A549 (cell line): Measurements from ENCODE around the gene OBSCN. TPM values are rescaled to one million over a fixed set of nuclear protein-coding genes. Genes with fewer than 3 reads are reported as not detected.

ENCODE experiments used
- ATAC-seq, 2 experiments: fragments of 200-7000 bp in 1 of 2; fragments of >200 bp in 1 of 2; cut with Nextera tagmentation in 1 of 2; cut with Tn5 transposase in 1 of 2; 3 replicates each; pipeline versions ENCODE4 v1.8.0 to v1.9.1; 2018 to 2020; ENCODE audit warnings: mild to moderate bottlenecking in 1 of 2, moderate library complexity in 1 of 2
- CTCF ChIA-PET: fragments of 300-600 bp; sonication (Branson Sonifier 250); formaldehyde crosslinking; extraction: SDS; loops from one replicate; lab custom pipeline; 2021; ENCODE audit warnings: antibody characterized with exemption, inconsistent platforms; lab: Yijun Ruan, JAX
- POLR2A ChIA-PET: fragments of 350-600 bp; formaldehyde crosslinking; extraction: SDS; loops from one replicate; lab custom pipeline; 2021; ENCODE audit warnings: antibody characterized with exemption, inconsistent platforms; lab: Yijun Ruan, JAX
- DNase-seq, 2 experiments: peaks; one replicate each; pipeline versions ENCODE4 v3.0.0 to v3.0.0-alpha.2; 2011 to 2016; ENCODE audit warnings: low read depth in 1 of 2, low spot score in 1 of 2
- FAIRE-seq: peaks from 2 replicates; lab custom pipeline; 2011; peaks lifted over from hg19 to GRCh38; lab: Jason Lieb, UNC
- H3K27ac ChIP-seq, 2 experiments: fragments of >200 bp; sonication (Bioruptor Twin); formaldehyde crosslinking; 3 replicates each; pipeline ENCODE4 v1.5.1; 2016 to 2017
- H3K4me1 ChIP-seq: fragments of >200 bp; sonication (Bioruptor Twin); formaldehyde crosslinking; 3 replicates; pipeline ENCODE4 v1.6.1; 2016
- H3K4me2 ChIP-seq: fragments of >200 bp; sonication (Bioruptor Twin); formaldehyde crosslinking; 3 replicates; pipeline ENCODE4 v1.6.1; 2016
- H3K4me3 ChIP-seq: fragments of >200 bp; sonication (Bioruptor Twin); formaldehyde crosslinking; 3 replicates; pipeline ENCODE4 v1.5.1; 2016
- H3K9me3 ChIP-seq: fragments of >200 bp; sonication (Bioruptor Twin); formaldehyde crosslinking; 3 replicates; pipeline ENCODE4 v1.6.1; 2016
- BCL3 ChIP-seq: fragments of >200 bp; sonication (Bioruptor Twin); formaldehyde crosslinking; IDR thresholded peaks from 3 replicates; pipeline ENCODE4 v1.6.1; 2016
- CHD2 ChIP-seq: fragments of 150-350 bp; IDR thresholded peaks from 2 replicates; pipeline ENCODE4 v1.6.1; 2014; ENCODE audit warnings: low read length; ENCODE audit not compliant: partially characterized antibody
- EHMT2 ChIP-seq: fragments of 200-600 bp; sonication (generic); IDR thresholded peaks from 2 replicates; pipeline ENCODE4 v1.6.1; 2016; ENCODE audit warnings: antibody characterized with exemption, low read depth, mild to moderate bottlenecking, moderate library complexity
- ELK1 ChIP-seq: fragments of 150-350 bp; IDR thresholded peaks from 2 replicates; pipeline ENCODE4 v1.6.1; 2014; ENCODE audit warnings: low read depth, mild to moderate bottlenecking, low read length
- FOSL2 ChIP-seq, 2 experiments: fragments of 450-650 bp in 1 of 2; fragments of >200 bp in 1 of 2; sonication (Bioruptor Twin) in 1 of 2; formaldehyde crosslinking; IDR thresholded peaks; 2 replicates each; pipeline versions ENCODE4 v1.5.0 to v1.6.1; 2016 to 2020; ENCODE audit warnings: mild to moderate bottlenecking in 1 of 2, moderate library complexity in 1 of 2
- FOXS1 ChIP-seq: fragments of 250-450 bp; sonication (Bioruptor Pico); IDR thresholded peaks from 2 replicates; pipeline ENCODE4 v1.5.0; 2020; ENCODE audit warnings: mild to moderate bottlenecking, moderate library complexity
- HES2 ChIP-seq: fragments of >200 bp; sonication (Bioruptor Twin); formaldehyde crosslinking; IDR thresholded peaks from 2 replicates; pipeline ENCODE4 v1.6.1; 2016
- HMGXB4 ChIP-seq: fragments of 250-450 bp; sonication (Bioruptor Pico); IDR thresholded peaks from 2 replicates; pipeline ENCODE4 v1.5.0; 2021; ENCODE audit warnings: mild to moderate bottlenecking, moderate library complexity, borderline replicate concordance
- HOXB13 ChIP-seq: fragments of 250-450 bp; sonication (Bioruptor Pico); IDR thresholded peaks from 2 replicates; pipeline ENCODE4 v1.5.0; 2020; ENCODE audit warnings: low read depth, mild to moderate bottlenecking, moderate library complexity
- JUN ChIP-seq, 2 experiments: fragments of >200 bp; sonication (Bioruptor Twin); formaldehyde crosslinking; IDR thresholded peaks; 2 replicates in 1 of 2; 3 replicates in 1 of 2; pipeline ENCODE4 v1.6.1; 2016 to 2017
- KDM1A ChIP-seq: fragments of 200-600 bp; sonication (generic); IDR thresholded peaks from 2 replicates; pipeline ENCODE4 v1.6.1; 2016; ENCODE audit warnings: low read depth, mild to moderate bottlenecking
- NPAS2 ChIP-seq: fragments of 250-450 bp; sonication (Bioruptor Pico); IDR thresholded peaks from 2 replicates; pipeline ENCODE4 v1.8.0; 2022; ENCODE audit warnings: mild to moderate bottlenecking, moderate library complexity, borderline replicate concordance
- PBX3 ChIP-seq: IDR thresholded peaks from 2 replicates; pipeline ENCODE4 v1.6.1; 2012
- PHF8 ChIP-seq: fragments of 200-600 bp; sonication (generic); IDR thresholded peaks from 2 replicates; pipeline ENCODE4 v1.6.1; 2016; ENCODE audit warnings: low read depth, mild to moderate bottlenecking, antibody characterized with exemption, moderate library complexity, borderline replicate concordance
- RAD21 ChIP-seq, 2 experiments: fragments of >200 bp in 1 of 2; sonication (Bioruptor Twin) in 1 of 2; formaldehyde crosslinking in 1 of 2; IDR thresholded peaks in 1 of 2; conservative IDR thresholded peaks in 1 of 2; 2 replicates in 1 of 2; 3 replicates in 1 of 2; pipeline ENCODE4 v1.6.1; 2012 to 2018; ENCODE audit warnings: inconsistent platforms in 1 of 2
- RFX5 ChIP-seq: fragments of 450-650 bp; IDR thresholded peaks from 2 replicates; pipeline ENCODE4 v1.7.1; 2014; ENCODE audit warnings: antibody characterized with exemption, mild to moderate bottlenecking, moderate library complexity
- SREBF2 ChIP-seq: fragments of 450-650 bp; IDR thresholded peaks from 2 replicates; pipeline ENCODE4 v1.6.1; 2014; ENCODE audit warnings: mild to moderate bottlenecking, moderate library complexity
- USF2 ChIP-seq: fragments of 450-650 bp; IDR thresholded peaks from 2 replicates; pipeline ENCODE4 v1.6.1; 2014; ENCODE audit warnings: antibody characterized with exemption
- ZFP36 ChIP-seq: fragments of 450-650 bp; IDR thresholded peaks from 2 replicates; pipeline ENCODE4 v1.6.1; 2014; ENCODE audit warnings: borderline replicate concordance; ENCODE audit not compliant: partially characterized antibody
- ZSCAN20 ChIP-seq: fragments of 250-450 bp; sonication (Bioruptor Pico); IDR thresholded peaks from 2 replicates; pipeline ENCODE4 v1.8.0; 2022; ENCODE audit warnings: mild to moderate bottlenecking, moderate library complexity
- WGBS: methylation state at CpG from one replicate; pipeline ENCODE4 v1.1.6; 2017; ENCODE audit errors: missing lambda C conversion rate; 5-methylcytosine and 5-hydroxymethylcytosine counted together
- polyA plus RNA-seq, 4 experiments: library from polyadenylated mRNA; depleted of rRNA in 3 of 4; stranded (reverse); fragments of >200 nt; fragmentation: RNase III in 1 of 4; extraction: RNeasy Plus Mini Kit Qiagen cat#74134 plus additional on column Dnase treatment in 1 of 4; gene quantifications; 2 replicates in 3 of 4; 3 replicates in 1 of 4; pipeline ENCODE4 v1.2.3, GENCODE V29; 2011 to 2017

OBSCN gene
- polyA plus RNA-seq, 2 of the 4 experiments (the other 2 are of a cell fraction): 3.1 to 6.8 TPM

- Histone ChIP-seq H3K4me1 (no peaks in the 10 kb centered on the region), H3K4me3 (no peak overlapping the region), H3K4me2 (no peak overlapping the region), H3K27ac (no peak overlapping the region), H3K9me3 (peaks cover 6% of the 10 kb centered on the region; the same call in 2 of the 3 replicates)
- ATAC-seq (no peak), DNase-seq (no peak), FAIRE-seq (no peak)
- CTCF ChIA-PET: no interaction called here
- POLR2A ChIA-PET: no interaction called here
- 88% methylated on average over 7 of the region's 9 CpGs for WGBS
- TF ChIP-seq ELK1: no peak
- no peak for TF ChIP-seq HES2
- no peak for TF ChIP-seq ZFP36
- no peak for TF ChIP-seq USF2
- no peak for TF ChIP-seq HMGXB4 (CRISPR knock-in tag)
- TF ChIP-seq PHF8: no peak
- TF ChIP-seq BCL3: no peak
- no peak for TF ChIP-seq NPAS2 (CRISPR knock-in tag)
- no peak for TF ChIP-seq PBX3
- TF ChIP-seq CHD2: no peak
- TF ChIP-seq KDM1A: no peak
- TF ChIP-seq ZSCAN20 (CRISPR knock-in tag): no peak
- no peak for TF ChIP-seq EHMT2
- no peak for TF ChIP-seq RFX5
- no peak for TF ChIP-seq JUN (IDR thresholded peaks at IDR 0.05)
- TF ChIP-seq SREBF2: no peak
- no peak for TF ChIP-seq RAD21 (conservative IDR thresholded peaks at IDR 0.05 in 1 of 2, IDR thresholded peaks at IDR 0.05 in 1 of 2)
- no peak for TF ChIP-seq FOXS1
- TF ChIP-seq HOXB13 (CRISPR knock-in tag): no peak
- TF ChIP-seq FOSL2 (IDR thresholded peaks at IDR 0.05): no peak
- TF ChIP-seq FOSL2 (CRISPR knock-in tag; IDR thresholded peaks at IDR 0.05): no peak
Measured at GRCh38 chr1:228339059-228339704, 131.3 kb downstream of the OBSCN start.
